ENCODE data around the gene AKAP10.

DNA sequence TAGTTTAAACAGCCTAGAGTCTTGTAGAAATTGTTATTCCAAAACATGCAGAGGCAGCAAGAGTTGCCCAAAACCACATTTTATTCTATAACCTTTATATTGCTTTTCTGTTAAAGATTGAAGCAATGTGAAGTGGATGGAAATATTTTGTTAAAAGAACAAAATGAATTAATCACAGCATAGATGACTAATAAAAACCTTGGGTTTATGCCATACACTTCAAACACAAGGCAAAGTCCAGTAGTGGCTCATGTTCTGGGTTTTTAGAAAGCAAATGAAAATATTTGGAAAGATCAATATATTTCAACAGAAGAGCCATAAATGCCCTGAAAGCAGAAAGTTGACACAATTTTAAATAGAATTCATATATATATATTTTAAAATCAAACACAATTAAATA, 73.2 kb downstream of the AKAP10 start:
- TF ChIP-seq, protein P1, sequence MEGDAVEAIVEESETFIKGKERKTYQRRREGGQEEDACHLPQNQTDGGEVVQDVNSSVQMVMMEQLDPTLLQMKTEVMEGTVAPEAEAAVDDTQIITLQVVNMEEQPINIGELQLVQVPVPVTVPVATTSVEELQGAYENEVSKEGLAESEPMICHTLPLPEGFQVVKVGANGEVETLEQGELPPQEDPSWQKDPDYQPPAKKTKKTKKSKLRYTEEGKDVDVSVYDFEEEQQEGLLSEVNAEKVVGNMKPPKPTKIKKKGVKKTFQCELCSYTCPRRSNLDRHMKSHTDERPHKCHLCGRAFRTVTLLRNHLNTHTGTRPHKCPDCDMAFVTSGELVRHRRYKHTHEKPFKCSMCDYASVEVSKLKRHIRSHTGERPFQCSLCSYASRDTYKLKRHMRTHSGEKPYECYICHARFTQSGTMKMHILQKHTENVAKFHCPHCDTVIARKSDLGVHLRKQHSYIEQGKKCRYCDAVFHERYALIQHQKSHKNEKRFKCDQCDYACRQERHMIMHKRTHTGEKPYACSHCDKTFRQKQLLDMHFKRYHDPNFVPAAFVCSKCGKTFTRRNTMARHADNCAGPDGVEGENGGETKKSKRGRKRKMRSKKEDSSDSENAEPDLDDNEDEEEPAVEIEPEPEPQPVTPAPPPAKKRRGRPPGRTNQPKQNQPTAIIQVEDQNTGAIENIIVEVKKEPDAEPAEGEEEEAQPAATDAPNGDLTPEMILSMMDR (IDR thresholded peaks at IDR 0.05 in 2 of 3, conservative IDR thresholded peaks at IDR 0.05 in 1 of 3; ENCODE audit: control insufficient read depth in 2 of 3, extremely low read depth in 1 of 3, insufficient read depth in 1 of 3, low read depth in 3 of 3, low read length in 3 of 3), result no peak
- no peak for TF ChIP-seq GATAD2B (conservative IDR thresholded peaks at IDR 0.05; ENCODE audit: low read depth)
- TF ChIP-seq ZNF274 (IDR thresholded peaks at IDR 0.05; ENCODE audit: insufficient read depth, insufficient read length), result no peak
- TF ChIP-seq GABPA (IDR thresholded peaks at IDR 0.05; ENCODE audit: low read depth), result no peak
- TF ChIP-seq NFYB (IDR thresholded peaks at IDR 0.05; ENCODE audit: insufficient read depth, low read depth, low read length), result no peak
